Measurements from ENCODE around the gene C2orf92. TPM values are rescaled to one million over a fixed set of nuclear protein-coding genes. Genes with fewer than 3 reads are reported as not detected.
A peak's percentile ranks its signal among the peaks of the same experiment; 100 is the strongest.

C2orf92 gene
- total RNA-seq, 2 experiments from 2014 or later = 4.0 to 5.5 TPM

GRCh38 chr2:97653473-97653872, 16.0 kb upstream of the C2orf92 start:
- no peaks in the 10 kb centered on the region for H3K9me3 Mint-ChIP-seq (ENCODE audit: insufficient read depth)
- no peak overlapping the region for H3K4me3 Mint-ChIP-seq
- POLR2A ChIA-PET = interaction anchor here (11.8 kb wide), 1 partner anchor 9 kb away, joined by 187 read pairs; the partner anchor contains the start of gene ACTR1B
- no peaks in the 10 kb centered on the region for H3K4me1 Mint-ChIP-seq (ENCODE audit: low read depth)
- peaks cover 63% of the 10 kb centered on the region for H3K36me3 Mint-ChIP-seq (ENCODE audit: low read depth)
- no peak for ATAC-seq
- H3K27me3 Mint-ChIP-seq (ENCODE audit: low read depth) = no peaks in the 10 kb centered on the region
- CTCF ChIA-PET = no interaction called here
- H3K27ac Mint-ChIP-seq = no peak overlapping the region
- no peak for DNase-seq

GRCh38 chr2:97653874-97654273, 15.6 kb upstream of the C2orf92 start:
- Mint-ChIP-seq H3K27me3 (ENCODE audit: low read depth) (no peaks in the 10 kb centered on the region), H3K36me3 (ENCODE audit: low read depth) (peaks cover 63% of the 10 kb centered on the region), H3K27ac (no peak overlapping the region), H3K4me1 (ENCODE audit: low read depth) (no peaks in the 10 kb centered on the region), H3K4me3 (no peak overlapping the region), H3K9me3 (ENCODE audit: insufficient read depth) (no peaks in the 10 kb centered on the region)
- POLR2A ChIA-PET = interaction anchor here (11.8 kb wide), 1 partner anchor 9 kb away, joined by 187 read pairs; the partner anchor contains the start of gene ACTR1B
- ATAC-seq = no peak
- CTCF ChIA-PET = no interaction called here
- DNase-seq = no peak

GRCh38 chr2:97654309-97654708, 15.2 kb upstream of the C2orf92 start:
- H3K27ac Mint-ChIP-seq = peak overlapping the region; percentile 18
- peaks cover 59% of the 10 kb centered on the region for H3K36me3 Mint-ChIP-seq (ENCODE audit: low read depth)
- ChIA-PET CTCF (interaction anchor here (0.7 kb wide), 1 partner anchor 9 kb away, joined by 3 read pairs; no protein-coding TSS in a partner anchor), POLR2A (interaction anchor here (2.4 to 11.8 kb wide), 2 partner anchors 8 kb away, joined by 13 to 187 read pairs; partner anchors contain the start of genes ACTR1B and COX5B)
- no peak overlapping the region for H3K4me3 Mint-ChIP-seq
- ATAC-seq (no peak), DNase-seq (no peak)
- H3K9me3 Mint-ChIP-seq (ENCODE audit: insufficient read depth) = no peaks in the 10 kb centered on the region
- H3K27me3 Mint-ChIP-seq (ENCODE audit: low read depth) = no peaks in the 10 kb centered on the region
- H3K4me1 Mint-ChIP-seq (ENCODE audit: low read depth) = no peaks in the 10 kb centered on the region

- H3K27me3 Mint-ChIP-seq (ENCODE audit: low read depth) = no peaks in the 10 kb centered on the region
- ATAC-seq = no peak
- H3K9me3 Mint-ChIP-seq (ENCODE audit: insufficient read depth) = no peaks in the 10 kb centered on the region
These were observed 14.7 kb upstream of the C2orf92 start for GRCh38 chr2:97654791-97655190.

GRCh38 chr2:97656129-97656755, 13.3 kb upstream of the C2orf92 start:
- DNase-seq (no peak), ATAC-seq (no peak)
- CTCF ChIA-PET = interaction anchor here (1.6 kb wide), 1 partner anchor 10 kb away, joined by 5 read pairs; the partner anchor contains the start of gene COX5B

More at GRCh38 chr2:97654791-97655190, 14.7 kb upstream of the C2orf92 start:
- ChIA-PET POLR2A (interaction anchor here (2.4 to 11.8 kb wide), 2 partner anchors 8 to 9 kb away, joined by 13 to 187 read pairs; partner anchors contain the start of genes ACTR1B and COX5B), CTCF (interaction anchor here (0.7 kb wide), 1 partner anchor 8 kb away, joined by 3 read pairs; no protein-coding TSS in a partner anchor)
- no peaks in the 10 kb centered on the region for H3K4me1 Mint-ChIP-seq (ENCODE audit: low read depth)
- H3K36me3 Mint-ChIP-seq (ENCODE audit: low read depth) = peaks cover 55% of the 10 kb centered on the region
- H3K4me3 Mint-ChIP-seq = no peak overlapping the region
- peak overlapping the region; percentile 35 for H3K27ac Mint-ChIP-seq
- no peak for DNase-seq

GRCh38 chr2:97656905-97657587, 12.5 kb upstream of the C2orf92 start:
- Mint-ChIP-seq H3K36me3 (ENCODE audit: low read depth) (peaks cover 59% of the 10 kb centered on the region), H3K27me3 (ENCODE audit: low read depth) (no peaks in the 10 kb centered on the region), H3K9me3 (ENCODE audit: insufficient read depth) (no peaks in the 10 kb centered on the region), H3K27ac (no peak overlapping the region), H3K4me3 (no peak overlapping the region), H3K4me1 (ENCODE audit: low read depth) (peaks cover 13% of the 10 kb centered on the region)
- POLR2A ChIA-PET = interaction anchor here (1.4 to 2.4 kb wide), 2 partner anchors 11 kb away, joined by 7 to 13 read pairs; partner anchors contain the start of gene COX5B
- CTCF ChIA-PET = interaction anchor here (1.6 kb wide), 1 partner anchor 11 kb away, joined by 5 read pairs; the partner anchor contains the start of gene COX5B
- DNase-seq = no peak
- ATAC-seq = no peak

More at GRCh38 chr2:97656129-97656755, 13.3 kb upstream of the C2orf92 start:
- no peak overlapping the region for H3K4me3 Mint-ChIP-seq
- no peaks in the 10 kb centered on the region for H3K9me3 Mint-ChIP-seq (ENCODE audit: insufficient read depth)
- peaks cover 5% of the 10 kb centered on the region for H3K4me1 Mint-ChIP-seq (ENCODE audit: low read depth)
- H3K27me3 Mint-ChIP-seq (ENCODE audit: low read depth) = no peaks in the 10 kb centered on the region
- POLR2A ChIA-PET = interaction anchor here (2.4 kb wide), 1 partner anchor 10 kb away, joined by 13 read pairs; the partner anchor contains the start of gene COX5B
- no peak overlapping the region for H3K27ac Mint-ChIP-seq
- H3K36me3 Mint-ChIP-seq (ENCODE audit: low read depth) = peaks cover 56% of the 10 kb centered on the region

- DNase-seq (no peak), ATAC-seq (no peak)
- ChIA-PET CTCF (no interaction called here), POLR2A (interaction anchor here (1.4 kb wide), 1 partner anchor 12 kb away, joined by 7 read pairs; the partner anchor contains the start of gene COX5B)
- no peaks in the 10 kb centered on the region for H3K9me3 Mint-ChIP-seq (ENCODE audit: insufficient read depth)
- H3K27ac Mint-ChIP-seq = no peak overlapping the region
- H3K4me3 Mint-ChIP-seq = no peak overlapping the region
- H3K27me3 Mint-ChIP-seq (ENCODE audit: low read depth) = no peaks in the 10 kb centered on the region
- H3K4me1 Mint-ChIP-seq (ENCODE audit: low read depth) = peaks cover 21% of the 10 kb centered on the region
- H3K36me3 Mint-ChIP-seq (ENCODE audit: low read depth) = peaks cover 59% of the 10 kb centered on the region
These were observed 11.4 kb upstream of the C2orf92 start for GRCh38 chr2:97657986-97658690.

GRCh38 chr2:97658691-97659157, 10.8 kb upstream of the C2orf92 start:
- no peaks in the 10 kb centered on the region for H3K9me3 Mint-ChIP-seq (ENCODE audit: insufficient read depth)
- ChIA-PET POLR2A (interaction anchor here (7.9 kb wide), 1 partner anchor 9 kb away, joined by 187 read pairs; the partner anchor contains the start of gene COX5B), CTCF (no interaction called here)

GRCh38 chr2:97659256-97660043, 10.1 kb upstream of the C2orf92 start:
- CTCF ChIA-PET = interaction anchor here (1.2 to 4.2 kb wide), 2 partner anchors 10 to 39 kb away, joined by 3 to 39 read pairs; no protein-coding TSS in a partner anchor
- no peaks in the 10 kb centered on the region for H3K27me3 Mint-ChIP-seq (ENCODE audit: low read depth)
- ATAC-seq (no peak), DNase-seq (no peak)
- peaks cover 47% of the 10 kb centered on the region for H3K36me3 Mint-ChIP-seq (ENCODE audit: low read depth)
- H3K4me1 Mint-ChIP-seq (ENCODE audit: low read depth) = peaks cover 21% of the 10 kb centered on the region
- H3K27ac Mint-ChIP-seq = no peak overlapping the region
- H3K4me3 Mint-ChIP-seq = no peak overlapping the region
- H3K9me3 Mint-ChIP-seq (ENCODE audit: insufficient read depth) = no peaks in the 10 kb centered on the region
- POLR2A ChIA-PET = interaction anchor here (7.9 kb wide), 1 partner anchor 10 kb away, joined by 187 read pairs; the partner anchor contains the start of gene COX5B

More at GRCh38 chr2:97658691-97659157, 10.8 kb upstream of the C2orf92 start:
- peaks cover 21% of the 10 kb centered on the region for H3K4me1 Mint-ChIP-seq (ENCODE audit: low read depth)
- H3K36me3 Mint-ChIP-seq (ENCODE audit: low read depth) = peaks cover 54% of the 10 kb centered on the region
- DNase-seq = no peak
- H3K27me3 Mint-ChIP-seq (ENCODE audit: low read depth) = no peaks in the 10 kb centered on the region
- no peak overlapping the region for H3K4me3 Mint-ChIP-seq
- peak overlapping the region; percentile 34 for H3K27ac Mint-ChIP-seq
- no peak for ATAC-seq

- ChIA-PET POLR2A (interaction anchor here (1.2 to 7.9 kb wide), 2 partner anchors 11 to 58 kb away, joined by 4 to 187 read pairs; partner anchors contain the start of gene COX5B), CTCF (interaction anchor here (1.2 to 4.2 kb wide), 2 partner anchors 11 to 38 kb away, joined by 3 to 39 read pairs; no protein-coding TSS in a partner anchor)
- Mint-ChIP-seq H3K4me3 (no peak overlapping the region), H3K4me1 (ENCODE audit: low read depth) (peaks cover 28% of the 10 kb centered on the region), H3K27ac (no peak overlapping the region), H3K27me3 (ENCODE audit: low read depth) (no peaks in the 10 kb centered on the region), H3K36me3 (ENCODE audit: low read depth) (peaks cover 39% of the 10 kb centered on the region), H3K9me3 (ENCODE audit: insufficient read depth) (no peaks in the 10 kb centered on the region)
- ATAC-seq (no peak), DNase-seq (no peak)
These were observed 9.3 kb upstream of the C2orf92 start for GRCh38 chr2:97660044-97660774.
